Fibroblast of gingiva (primary cell): ENCODE results near the gene PWWP2B.

Experiments used
- DNase-seq: peaks from one replicate; pipeline ENCODE4 v3.0.0-alpha.2; 2011; ENCODE audit warnings: low read depth

PWWP2B gene

GRCh38 chr10:132397036-132397541, at the start of gene PWWP2B:
Gene PWWP2B, plus strand, starts transcription at chr10:132397200. Its CDS starts 27 bp downstream, at chr10:132397227.
- DNase-seq = peak; percentile 24

- DNase-seq = no peak
Measured at GRCh38 chr10:132347211-132347930, 49.6 kb upstream of the PWWP2B start.

- DNase-seq = no peak
Measured at GRCh38 chr10:132347931-132348267, 49.1 kb upstream of the PWWP2B start.

- no peak for DNase-seq
Measured at GRCh38 chr10:132349766-132350165, 47.2 kb upstream of the PWWP2B start.

GRCh38 chr10:132350391-132350790, 46.6 kb upstream of the PWWP2B start:
- DNase-seq = no peak

GRCh38 chr10:132350946-132351345, 46.1 kb upstream of the PWWP2B start:
- DNase-seq = no peak

GRCh38 chr10:132351611-132352010, 45.4 kb upstream of the PWWP2B start:
- no peak for DNase-seq

- peak; percentile 35 for DNase-seq
Measured at GRCh38 chr10:132352462-132353308, 44.3 kb upstream of the PWWP2B start.

GRCh38 chr10:132353456-132354355, 43.3 kb upstream of the PWWP2B start:
- no peak for DNase-seq

GRCh38 chr10:132354356-132355094, 42.5 kb upstream of the PWWP2B start:
- DNase-seq = no peak

- DNase-seq = no peak
Measured at GRCh38 chr10:132355297-132355696, 41.7 kb upstream of the PWWP2B start.

GRCh38 chr10:132355754-132356153, 41.2 kb upstream of the PWWP2B start:
- DNase-seq = no peak

GRCh38 chr10:132356621-132357195, 40.3 kb upstream of the PWWP2B start:
- no peak for DNase-seq

- peak; percentile 24 for DNase-seq
Measured at GRCh38 chr10:132357286-132358058, 39.5 kb upstream of the PWWP2B start.

- DNase-seq = no peak
Measured at GRCh38 chr10:132359305-132360040, 37.5 kb upstream of the PWWP2B start.

- DNase-seq = no peak
Measured at GRCh38 chr10:132360766-132361447, 36.1 kb upstream of the PWWP2B start.

GRCh38 chr10:132361581-132362101, 35.4 kb upstream of the PWWP2B start:
- no peak for DNase-seq

- DNase-seq = no peak
Measured at GRCh38 chr10:132362151-132362611, 34.8 kb upstream of the PWWP2B start.

- DNase-seq = no peak
Measured at GRCh38 chr10:132363376-132363775, 33.6 kb upstream of the PWWP2B start.
